Stimulated activated CD4-positive, alpha-beta T cell treated with anti-CD3 and anti-CD28 coated beads, TNF-alpha, amount 100 ng/mL, for 1 hour (primary cell): ENCODE data around the gene MYRIP.
"Not testable (repeated sequence)": the region's sequence is repeated elsewhere in the genome, so short reads cannot be mapped to it uniquely, and the experiment has no call there.

Source experiments
- DNase-seq, 3 donors: peaks; one replicate each; pipeline ENCODE4 v3.0.0-alpha.2; 2020; ENCODE audit warnings: low read depth in 3 of 3, low spot score in 1 of 3

MYRIP gene

GRCh38 chr3:40022297-40022827, 213.0 kb downstream of the MYRIP start:
- no peak for DNase-seq

- DNase-seq, result no peak
Observed at GRCh38 chr3:40024526-40024925, 215.1 kb downstream of the MYRIP start.

GRCh38 chr3:40025892-40026291, 216.5 kb downstream of the MYRIP start:
- DNase-seq, result not testable (repeated sequence)

GRCh38 chr3:40035177-40035576, 225.8 kb downstream of the MYRIP start:
- DNase-seq, result no peak

GRCh38 chr3:40037582-40037981, 228.2 kb downstream of the MYRIP start:
- no peak for DNase-seq

GRCh38 chr3:40042752-40043443, 233.5 kb downstream of the MYRIP start:
- DNase-seq, result no peak

GRCh38 chr3:40043444-40043755, 234.0 kb downstream of the MYRIP start:
- no peak for DNase-seq

GRCh38 chr3:40044487-40044886, 235.1 kb downstream of the MYRIP start:
- DNase-seq, result no peak

GRCh38 chr3:40045051-40045450, 235.6 kb downstream of the MYRIP start:
- no peak for DNase-seq

- DNase-seq, result no peak
Observed at GRCh38 chr3:40046149-40046548, 236.7 kb downstream of the MYRIP start.

GRCh38 chr3:40047406-40047805, 238.0 kb downstream of the MYRIP start:
- no peak for DNase-seq

GRCh38 chr3:40053663-40054062, 244.3 kb downstream of the MYRIP start:
- no peak for DNase-seq

- DNase-seq, result no peak
Observed at GRCh38 chr3:40054568-40055222, 245.3 kb downstream of the MYRIP start.

- no peak for DNase-seq
Observed at GRCh38 chr3:40055361-40055760, 246.0 kb downstream of the MYRIP start.

GRCh38 chr3:40055956-40056355, 246.5 kb downstream of the MYRIP start:
- no peak for DNase-seq

- no peak for DNase-seq
Observed at GRCh38 chr3:40057077-40057476, 247.7 kb downstream of the MYRIP start.

- no peak for DNase-seq
Observed at GRCh38 chr3:40057786-40058185, 248.4 kb downstream of the MYRIP start.

- DNase-seq, result no peak
Observed at GRCh38 chr3:40068636-40069035, 259.2 kb downstream of the MYRIP start.

- DNase-seq, result no peak
Observed at GRCh38 chr3:40070816-40071215, 261.4 kb downstream of the MYRIP start.

GRCh38 chr3:40071683-40072238, 262.4 kb downstream of the MYRIP start:
- DNase-seq, result no peak

GRCh38 chr3:40073310-40074007, 264.1 kb downstream of the MYRIP start:
- DNase-seq, result no peak

GRCh38 chr3:40077139-40077538, 267.7 kb downstream of the MYRIP start:
- DNase-seq, result not testable (repeated sequence)
